GM12873 (cell line): ENCODE results near the gene RASA2.

Source experiments
- TF ChIP-seq, protein P1 (sequence below): IDR thresholded peaks from 2 replicates; pipeline ENCODE4 v1.5.1; 2012; ENCODE audit warnings: low read depth, mild to moderate bottlenecking, moderate library complexity, low read length, control low read depth; ENCODE audit not compliant: insufficient read depth; ENCODE audit errors: missing control alignments

RASA2 gene

GRCh38 chr3:141655801-141656200 lies 169.0 kb downstream of the RASA2 start:
- TF ChIP-seq, protein P1, sequence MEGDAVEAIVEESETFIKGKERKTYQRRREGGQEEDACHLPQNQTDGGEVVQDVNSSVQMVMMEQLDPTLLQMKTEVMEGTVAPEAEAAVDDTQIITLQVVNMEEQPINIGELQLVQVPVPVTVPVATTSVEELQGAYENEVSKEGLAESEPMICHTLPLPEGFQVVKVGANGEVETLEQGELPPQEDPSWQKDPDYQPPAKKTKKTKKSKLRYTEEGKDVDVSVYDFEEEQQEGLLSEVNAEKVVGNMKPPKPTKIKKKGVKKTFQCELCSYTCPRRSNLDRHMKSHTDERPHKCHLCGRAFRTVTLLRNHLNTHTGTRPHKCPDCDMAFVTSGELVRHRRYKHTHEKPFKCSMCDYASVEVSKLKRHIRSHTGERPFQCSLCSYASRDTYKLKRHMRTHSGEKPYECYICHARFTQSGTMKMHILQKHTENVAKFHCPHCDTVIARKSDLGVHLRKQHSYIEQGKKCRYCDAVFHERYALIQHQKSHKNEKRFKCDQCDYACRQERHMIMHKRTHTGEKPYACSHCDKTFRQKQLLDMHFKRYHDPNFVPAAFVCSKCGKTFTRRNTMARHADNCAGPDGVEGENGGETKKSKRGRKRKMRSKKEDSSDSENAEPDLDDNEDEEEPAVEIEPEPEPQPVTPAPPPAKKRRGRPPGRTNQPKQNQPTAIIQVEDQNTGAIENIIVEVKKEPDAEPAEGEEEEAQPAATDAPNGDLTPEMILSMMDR: no peak

DNA sequence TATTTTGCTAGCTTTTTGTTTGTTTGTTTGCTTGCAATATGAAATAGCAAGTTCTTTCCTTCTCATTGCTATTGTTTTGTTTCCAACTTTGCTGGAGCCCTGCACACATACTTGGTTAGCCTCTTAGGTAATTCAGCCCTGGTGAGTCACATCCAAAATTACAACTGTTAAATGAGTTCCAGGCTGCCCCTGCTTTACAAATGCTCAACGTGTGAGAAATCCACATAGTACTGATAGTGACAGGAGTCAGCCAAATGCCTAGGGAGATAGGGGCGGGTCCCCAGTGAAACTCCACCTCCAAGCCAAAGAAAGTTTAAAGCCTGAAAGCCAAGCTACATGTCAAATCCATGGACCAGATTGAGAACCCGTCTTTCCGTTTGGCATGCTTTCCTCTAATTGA lies 169.9 kb downstream of the RASA2 start:
- TF ChIP-seq, protein P1: no peak

GRCh38 chr3:141657516-141657915 lies 170.7 kb downstream of the RASA2 start:
- TF ChIP-seq, protein P1: no peak

DNA sequence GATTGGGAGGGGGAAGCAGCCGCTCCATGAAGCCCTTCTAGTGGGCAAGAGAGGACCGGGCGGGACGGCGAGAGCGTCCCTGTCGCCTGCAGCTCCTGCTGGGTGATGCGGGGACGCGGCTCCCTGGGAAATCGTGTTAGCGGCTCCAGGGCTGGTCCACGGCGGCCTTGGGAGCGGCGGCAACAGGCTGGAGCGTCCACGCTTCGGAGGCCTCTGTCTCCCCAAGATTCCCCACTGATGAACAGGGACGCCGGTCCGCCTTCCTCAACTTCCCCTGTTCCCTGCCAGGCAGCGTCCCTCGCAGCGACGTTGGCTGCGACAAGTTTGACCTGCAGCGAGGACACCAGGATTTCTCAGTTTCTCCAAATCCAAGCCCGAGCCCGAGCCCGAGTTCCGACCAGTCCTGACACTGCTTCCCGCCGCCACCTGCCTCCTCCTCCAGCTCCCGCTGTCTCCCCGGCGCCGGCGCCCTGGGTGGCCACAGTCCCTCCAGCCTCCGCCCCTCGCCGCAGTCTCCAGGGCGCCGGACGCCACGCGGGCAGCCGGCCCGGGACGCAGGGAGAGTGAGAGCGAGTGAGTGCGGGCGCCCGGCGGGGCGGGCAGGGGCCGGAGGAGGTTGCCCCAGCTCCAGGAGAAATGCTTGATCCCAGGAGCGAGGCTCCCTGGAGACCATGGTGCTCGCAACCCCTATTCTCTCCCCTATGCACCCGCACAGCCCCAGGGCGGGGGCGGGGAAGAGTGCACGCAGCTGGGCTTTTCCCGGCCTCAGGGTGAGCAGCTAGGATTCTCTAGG lies 173.2 kb downstream of the RASA2 start:
- TF ChIP-seq, protein P1: no peak

DNA sequence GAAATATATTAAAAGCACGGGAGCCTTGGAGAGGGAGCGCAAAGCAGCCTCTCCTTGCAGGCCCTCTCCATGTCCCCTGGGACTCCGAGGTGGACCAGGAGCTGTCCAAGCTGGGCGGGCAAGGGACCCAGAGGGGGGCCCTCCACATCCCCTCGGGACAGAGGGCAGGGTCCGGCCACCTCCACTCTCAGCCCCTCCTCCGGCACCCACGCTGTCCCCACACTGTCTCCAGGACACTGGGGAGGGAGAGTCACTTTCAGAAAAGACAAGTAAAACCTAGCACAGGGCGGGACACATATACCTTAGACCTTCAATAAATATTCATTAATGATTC lies 173.8 kb downstream of the RASA2 start:
- TF ChIP-seq, protein P1: no peak

DNA sequence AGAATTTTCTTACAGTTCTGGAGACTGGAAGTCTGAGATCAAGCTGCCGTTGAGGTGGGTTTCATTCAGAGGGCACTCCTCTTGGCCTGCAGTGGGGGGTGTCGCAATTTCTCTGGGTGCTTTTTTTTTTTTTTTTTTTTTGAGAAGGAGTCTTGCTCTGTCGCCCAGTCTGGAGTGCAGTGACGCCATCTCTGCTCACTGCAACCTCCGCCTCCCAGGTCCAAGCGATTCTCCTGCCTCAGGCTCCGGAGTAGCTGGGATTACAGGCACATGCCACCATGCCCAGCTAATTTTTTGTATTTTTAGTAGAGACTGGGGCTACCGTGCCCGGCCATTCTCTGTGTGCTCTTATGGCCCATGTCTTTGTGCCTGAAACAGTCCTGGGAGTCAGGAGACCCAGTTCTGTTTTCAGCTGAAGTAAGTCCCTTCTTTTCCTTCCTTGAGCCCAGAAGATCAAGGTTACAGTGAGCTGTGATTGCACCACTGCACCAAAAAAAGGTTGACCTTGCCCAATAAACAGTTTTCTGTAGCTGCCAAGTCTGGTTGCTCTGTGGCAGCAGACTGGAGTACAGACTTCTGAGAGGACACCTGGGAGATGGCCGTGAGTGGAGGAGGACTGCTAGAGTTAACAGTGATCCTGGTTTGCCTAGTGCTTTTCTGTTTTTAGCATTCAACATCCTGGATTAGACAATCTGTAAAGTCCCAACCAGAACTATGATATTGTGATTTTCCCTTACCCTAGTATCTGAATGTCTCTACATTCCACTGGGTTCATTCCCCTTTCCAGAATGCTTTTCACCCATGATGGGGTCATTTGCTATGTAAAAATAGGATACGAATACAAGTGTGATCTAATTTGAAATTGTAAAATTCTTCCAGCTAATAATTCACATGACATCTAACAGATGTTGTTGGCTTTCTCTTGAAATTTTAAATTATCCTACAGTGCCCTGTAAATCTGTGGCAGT lies 174.7 kb downstream of the RASA2 start:
- TF ChIP-seq, protein P1: no peak

GRCh38 chr3:141663993-141664392 lies 177.2 kb downstream of the RASA2 start:
- TF ChIP-seq, protein P1: no peak
